Activated CD8-positive, alpha-beta memory T cell treated with anti-CD3 and anti-CD28 coated beads, Interleukin-2, amount 50 U/mL, for 24 hours (primary cell): ENCODE results near the gene BRWD1.
A peak's percentile ranks its signal among the peaks of the same experiment; 100 is the strongest.

Source experiments
- DNase-seq: peaks from one replicate; pipeline ENCODE4 v3.0.0-alpha.2; 2020; ENCODE audit errors: extremely low read depth

The BRWD1 gene

GRCh38 chr21:39197448-39198233 lies 115.8 kb downstream of the BRWD1 start:
- no peak for DNase-seq

GRCh38 chr21:39196838-39197237 lies 116.6 kb downstream of the BRWD1 start:
- DNase-seq = no peak

GRCh38 chr21:39196310-39196709 lies 117.1 kb downstream of the BRWD1 start:
- DNase-seq = no peak

GRCh38 chr21:39193380-39193779 lies 120.1 kb downstream of the BRWD1 start:
- DNase-seq = no peak

- DNase-seq = no peak
Measured at GRCh38 chr21:39189857-39190604, 123.4 kb downstream of the BRWD1 start.

- no peak for DNase-seq
Measured at GRCh38 chr21:39188521-39189139, 124.8 kb downstream of the BRWD1 start.

- DNase-seq = no peak
Measured at GRCh38 chr21:39187141-39187540, 126.3 kb downstream of the BRWD1 start.

GRCh38 chr21:39186676-39187075 lies 126.8 kb downstream of the BRWD1 start:
- no peak for DNase-seq

GRCh38 chr21:39185157-39185556 lies 128.3 kb downstream of the BRWD1 start:
- no peak for DNase-seq

- no peak for DNase-seq
Measured at GRCh38 chr21:39184050-39184980, 129.1 kb downstream of the BRWD1 start.

GRCh38 chr21:39183272-39184049 lies 130.0 kb downstream of the BRWD1 start, which contains the start of gene PSMG1:
TSS of gene PSMG1 (minus strand) at chr21:39183451. CDS start at chr21:39183385, 66 bp downstream.
- DNase-seq = peak; percentile 80

GRCh38 chr21:39182484-39183271 lies 130.8 kb downstream of the BRWD1 start:
- DNase-seq = no peak

GRCh38 chr21:39182016-39182415 lies 131.4 kb downstream of the BRWD1 start:
- DNase-seq = no peak

GRCh38 chr21:39181205-39181818 lies 132.1 kb downstream of the BRWD1 start:
- DNase-seq = no peak

GRCh38 chr21:39180429-39181019 lies 132.9 kb downstream of the BRWD1 start:
- no peak for DNase-seq

- DNase-seq = no peak
Measured at GRCh38 chr21:39178421-39178820, 135.0 kb downstream of the BRWD1 start.

GRCh38 chr21:39176271-39176709 lies 137.1 kb downstream of the BRWD1 start:
- no peak for DNase-seq

GRCh38 chr21:39175665-39176064 lies 137.8 kb downstream of the BRWD1 start:
- no peak for DNase-seq

- DNase-seq = no peak
Measured at GRCh38 chr21:39175154-39175553, 138.3 kb downstream of the BRWD1 start.
